ENCODE results near the gene HNRNPDL.

DNA sequence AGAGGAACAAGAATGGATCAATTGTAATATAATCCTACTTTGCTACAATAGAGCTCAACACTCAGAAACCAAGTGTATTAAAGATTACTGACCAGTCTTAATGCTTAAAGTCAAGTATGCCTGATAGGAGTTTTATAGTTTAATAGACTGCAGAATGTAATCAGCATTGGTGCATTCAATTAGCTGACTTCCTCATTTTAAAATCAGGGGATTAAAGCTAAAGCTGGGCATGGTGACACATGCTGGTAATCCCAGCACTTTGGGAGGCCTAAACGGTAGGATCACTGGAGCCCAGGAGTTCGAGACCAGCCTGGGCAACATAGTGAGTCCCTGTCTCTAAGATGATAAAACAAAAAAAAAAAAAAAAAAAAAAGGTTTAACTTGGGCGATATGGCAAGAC lies 10.8 kb downstream of the HNRNPDL start:
- TF ChIP-seq CTCF (IDR thresholded peaks at IDR 0.05) (no peak), POLR2A (IDR thresholded peaks at IDR 0.05) (no peak)
